IPS-18c (cell line): Measurements from ENCODE around the gene POGZ.

ENCODE experiments used
- H3K4me3 ChIP-seq: 2 replicates; pipeline ENCODE4 v1.7.0; 2013; ENCODE audit warnings: low read depth, mild to moderate bottlenecking, low read length, moderate library complexity; ENCODE audit not compliant: insufficient read depth
- H3K9me3 ChIP-seq: one replicate; pipeline ENCODE4 v1.6.1; 2013; ENCODE audit warnings: mild to moderate bottlenecking, low read length, moderate library complexity; ENCODE audit not compliant: control insufficient read depth, insufficient read depth

The POGZ gene

GRCh38 chr1:151369302-151369610 is 90.0 kb downstream of the POGZ start:
- Histone ChIP-seq H3K4me3 (no peak overlapping the region), H3K9me3 (no peaks in the 10 kb centered on the region)

DNA sequence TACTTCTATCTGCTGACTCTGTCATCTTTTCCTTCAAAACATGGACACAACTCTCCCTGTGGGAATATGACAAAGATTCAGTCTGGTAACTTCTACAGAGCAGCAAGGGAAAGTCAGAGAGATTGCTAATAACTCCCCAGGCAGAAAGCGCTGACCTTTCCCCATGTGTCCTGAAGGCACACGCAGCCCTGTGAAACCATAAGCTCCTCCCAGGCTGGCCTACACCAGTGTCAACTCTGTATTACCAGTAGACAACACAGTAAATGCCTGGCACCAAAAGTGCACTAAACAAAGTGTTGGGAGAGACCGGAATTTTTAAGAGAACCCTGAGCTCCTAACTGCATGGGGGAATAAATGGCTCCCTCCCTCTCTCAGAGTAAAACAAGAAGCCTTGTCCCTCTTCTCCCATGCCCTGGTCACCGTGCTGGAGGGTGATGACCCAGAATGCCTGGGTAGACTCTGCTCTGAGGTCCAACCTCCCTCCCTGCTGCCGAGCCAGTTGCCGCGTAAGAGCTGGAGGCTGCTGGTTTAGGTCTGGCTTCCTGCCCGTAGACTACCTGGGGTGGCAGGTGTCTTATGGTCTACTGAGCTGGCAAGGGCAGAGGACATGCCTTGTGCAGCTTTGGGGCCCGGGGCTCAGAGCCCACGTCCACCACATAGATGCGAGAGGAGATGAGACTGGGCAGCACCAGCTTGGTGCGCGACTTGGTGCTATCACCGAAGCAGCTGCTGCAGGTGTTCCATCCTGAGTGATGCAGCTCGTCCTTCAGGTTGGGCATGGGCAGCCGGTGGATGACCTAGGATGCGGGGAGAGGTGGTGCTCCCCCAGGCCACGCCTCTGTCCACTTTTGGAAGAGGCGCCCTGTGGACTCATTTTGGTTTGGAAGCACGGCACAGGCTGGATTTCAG is 90.6 kb downstream of the POGZ start:
- H3K9me3 ChIP-seq: no peaks in the 10 kb centered on the region
- no peak overlapping the region for H3K4me3 ChIP-seq

GRCh38 chr1:151367658-151368392 is 91.5 kb downstream of the POGZ start:
- H3K9me3 ChIP-seq: peaks cover 1% of the 10 kb centered on the region
- H3K4me3 ChIP-seq: no peak overlapping the region

GRCh38 chr1:151364996-151365395 is 94.3 kb downstream of the POGZ start:
- Histone ChIP-seq H3K9me3 (peaks cover 5% of the 10 kb centered on the region), H3K4me3 (no peak overlapping the region)

DNA sequence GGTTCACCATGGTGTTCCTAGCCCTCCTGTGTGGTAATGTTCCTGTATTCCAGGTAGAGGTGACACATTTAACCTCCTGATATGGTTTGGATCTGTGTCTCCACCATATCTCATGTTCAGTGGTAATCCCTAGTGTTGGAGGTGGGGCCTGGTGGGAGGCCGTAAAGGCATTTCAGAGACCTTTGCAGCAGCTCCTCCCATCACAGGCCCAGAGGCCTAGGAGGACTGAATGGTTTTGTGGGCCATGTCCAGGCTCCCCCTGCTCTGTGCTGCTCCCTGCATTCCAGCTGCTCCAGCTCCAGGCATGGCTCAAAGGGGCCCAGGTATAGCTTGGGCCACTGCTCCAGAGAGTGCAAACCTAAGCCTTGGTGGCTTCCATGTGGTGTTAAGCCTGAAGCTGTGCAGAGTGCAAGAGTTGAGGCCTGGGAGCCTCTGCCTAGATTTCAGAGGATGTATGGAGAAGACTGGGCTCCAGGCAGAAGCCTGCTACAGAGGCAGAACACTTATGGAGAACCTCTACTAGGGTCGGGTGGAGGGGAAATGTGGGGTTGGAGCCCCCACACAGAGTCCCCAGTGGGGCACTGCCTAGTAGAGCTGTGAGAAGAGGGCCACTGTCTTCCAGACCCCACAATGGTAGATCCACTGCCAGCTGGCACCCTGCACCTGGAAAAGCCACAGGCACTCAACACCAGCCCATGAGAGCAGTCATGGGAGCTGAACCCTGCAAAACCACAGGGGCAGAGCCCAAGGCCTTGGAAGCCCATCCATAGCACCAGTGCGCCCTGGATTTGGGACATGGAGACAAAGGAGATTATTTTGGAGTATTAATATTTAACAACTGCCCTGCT is 96.8 kb downstream of the POGZ start:
- peaks cover 5% of the 10 kb centered on the region for H3K9me3 ChIP-seq
- no peak overlapping the region for H3K4me3 ChIP-seq

DNA sequence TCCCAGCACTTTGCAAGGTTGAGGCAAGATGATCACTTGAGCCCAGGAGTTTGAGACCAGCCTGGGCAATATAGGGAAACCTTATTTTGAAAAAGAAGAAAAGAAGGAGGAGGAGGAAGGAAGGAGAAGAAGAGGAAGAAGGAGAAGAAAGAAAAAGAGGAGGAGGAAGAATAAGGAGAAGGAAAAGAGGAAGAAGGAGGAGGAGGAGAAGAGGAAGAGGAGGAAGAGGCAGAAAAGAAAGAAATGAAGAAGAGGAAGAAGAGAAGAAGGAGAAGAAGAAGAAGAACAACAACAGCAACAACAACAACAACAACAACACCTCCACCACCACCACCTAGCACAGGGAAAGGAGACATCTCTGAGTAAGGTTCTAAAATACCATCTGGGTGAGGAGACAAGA is 97.4 kb downstream of the POGZ start:
- Histone ChIP-seq H3K9me3 (peaks cover 5% of the 10 kb centered on the region), H3K4me3 (no peak overlapping the region)

GRCh38 chr1:151356696-151357095 is 102.6 kb downstream of the POGZ start:
- H3K4me3 ChIP-seq: no peak overlapping the region

More at GRCh38 chr1:151356696-151357095, 102.6 kb downstream of the POGZ start:
- peaks cover 2% of the 10 kb centered on the region for H3K9me3 ChIP-seq
